SW 1271 (cell line): ENCODE measurements around the gene TTC28.
"Not testable (repeated sequence)": the region's sequence is repeated elsewhere in the genome, so short reads cannot be mapped to it uniquely, and the experiment has no call there.

ENCODE experiments used
- DNase-seq, 2 experiments: peaks; one replicate each; lab custom pipeline; 2025; lab: John Stamatoyannopoulos, UW

Gene TTC28

DNA sequence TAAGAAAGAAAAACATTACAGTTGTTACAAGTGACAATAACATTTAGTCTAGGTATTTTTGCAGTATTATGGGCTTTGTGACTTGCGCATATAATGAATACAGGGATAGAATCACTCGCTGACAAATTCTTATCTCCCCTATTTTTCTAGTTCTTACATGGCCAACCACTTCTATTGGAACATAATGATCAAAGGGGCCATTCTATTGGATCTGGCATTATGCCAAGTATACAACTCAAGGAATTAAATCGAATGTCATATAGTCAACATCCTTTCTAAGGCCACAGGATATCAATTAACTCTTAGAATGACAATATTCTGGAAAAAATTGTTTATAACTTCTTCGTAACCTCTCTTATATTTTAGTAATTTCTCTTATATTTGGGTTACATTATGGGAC is 272.0 kb downstream of the TTC28 start:
- no peak for DNase-seq

DNA sequence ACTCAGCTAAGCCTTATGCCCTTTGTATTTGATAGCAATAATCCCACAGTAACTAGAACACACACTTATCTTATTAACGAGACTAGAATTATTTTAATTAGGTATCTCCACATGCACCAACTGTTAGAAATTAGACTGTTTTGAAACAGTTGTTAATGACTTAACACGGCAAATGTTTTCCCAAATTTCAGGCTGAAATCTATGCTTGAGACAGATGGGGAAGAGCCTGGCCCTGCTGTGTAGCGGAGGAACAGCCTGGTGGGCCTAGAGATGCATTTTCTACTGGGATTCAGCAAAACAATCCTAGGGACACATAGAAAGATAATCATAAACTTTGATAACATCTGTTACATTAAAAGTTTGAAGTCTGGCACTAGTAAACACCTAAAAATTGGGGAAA is 273.4 kb downstream of the TTC28 start:
- DNase-seq, result no peak

DNA sequence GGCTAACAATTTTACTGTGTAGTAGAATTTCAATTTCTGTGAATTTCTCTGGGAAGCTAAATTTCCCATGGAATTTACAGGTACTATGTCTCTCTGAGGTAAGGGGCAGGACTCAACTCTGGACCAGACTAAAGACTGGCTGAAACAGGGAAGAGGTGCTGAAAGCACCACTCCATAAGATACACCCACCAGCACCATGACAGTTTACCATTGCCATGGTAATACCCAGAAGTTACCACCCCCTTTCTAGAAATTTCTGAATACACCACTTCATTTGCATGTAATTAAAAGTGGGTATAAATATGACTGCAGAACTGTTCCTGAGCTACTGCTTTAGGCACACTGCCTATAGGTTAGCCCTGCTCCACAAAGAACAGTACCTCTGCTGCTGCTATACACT is 274.1 kb downstream of the TTC28 start:
- DNase-seq, result no peak

DNA sequence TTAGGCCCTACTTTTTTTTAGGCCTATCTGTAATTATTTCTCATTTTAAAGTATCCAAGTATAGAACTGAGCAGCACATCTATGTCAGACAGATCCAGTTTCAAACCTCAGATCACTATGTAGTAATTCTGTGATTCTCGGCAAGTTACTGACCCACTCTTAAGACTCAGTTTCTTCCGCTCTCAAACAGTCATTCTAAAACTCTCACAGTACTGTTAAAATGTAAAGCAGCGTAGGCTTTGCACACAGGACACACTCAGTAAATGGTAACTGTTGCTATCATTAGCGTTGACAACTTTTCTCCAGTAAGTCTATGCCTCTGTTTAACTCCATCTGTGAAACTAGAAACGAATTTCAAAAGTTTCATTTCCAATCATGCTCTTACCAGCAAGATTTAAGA is 277.1 kb downstream of the TTC28 start:
- no peak for DNase-seq

DNA sequence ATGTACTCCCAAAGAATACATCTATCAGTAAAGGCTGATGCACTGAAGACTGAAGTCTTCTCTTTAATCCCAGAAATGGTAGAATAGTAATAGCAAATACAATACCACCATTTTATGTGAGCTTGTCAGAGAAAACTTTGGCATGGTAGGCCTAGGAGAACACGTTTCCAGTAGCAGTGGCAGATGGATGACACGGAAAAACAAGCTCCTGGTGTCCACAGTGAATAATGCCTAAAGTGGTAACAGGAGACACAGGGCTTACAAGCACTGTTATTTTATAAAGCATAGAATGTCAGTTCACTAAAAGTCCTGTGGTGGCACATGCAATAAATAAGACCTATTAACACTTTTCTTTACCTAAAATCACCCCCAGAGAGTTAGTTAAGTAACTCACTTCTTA is 277.6 kb downstream of the TTC28 start:
- DNase-seq, result no peak

DNA sequence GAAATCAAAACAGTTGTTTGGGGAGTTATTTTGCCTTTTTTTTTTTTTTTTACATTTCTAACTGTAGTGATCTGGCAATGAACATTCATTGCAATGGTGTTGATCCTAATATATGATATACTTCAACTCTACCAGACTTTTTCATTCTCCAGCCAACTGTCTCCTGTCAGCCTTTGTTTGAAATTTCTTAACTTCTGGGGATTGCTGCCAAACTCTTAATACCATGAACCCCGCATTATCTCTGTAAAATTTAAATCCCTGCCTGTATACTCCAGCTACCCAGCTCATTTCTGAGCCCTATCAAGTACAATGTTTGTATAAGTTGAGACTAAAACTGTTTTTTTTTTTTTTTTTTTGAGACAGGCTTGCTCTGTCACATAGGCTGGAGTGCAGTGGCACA is 280.7 kb downstream of the TTC28 start:
- DNase-seq, result no peak

DNA sequence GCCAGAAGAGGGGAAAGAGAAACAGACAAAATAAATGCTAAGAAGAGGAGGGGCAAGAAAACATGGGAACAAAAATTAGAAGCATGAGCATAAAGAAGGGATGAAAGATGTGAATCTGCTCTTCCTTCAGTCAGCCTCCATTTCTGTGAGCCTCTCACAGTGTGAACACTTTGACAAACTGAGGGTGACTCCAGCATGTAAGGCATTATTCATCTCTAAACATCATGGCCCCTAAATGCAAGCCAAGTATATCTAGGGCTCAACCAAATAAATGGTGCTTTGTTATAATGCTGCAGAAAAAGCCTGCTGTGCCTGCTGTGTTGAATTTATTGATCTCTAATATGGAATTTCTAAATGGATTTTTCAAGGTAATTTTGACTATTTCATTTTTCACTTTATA is 281.3 kb downstream of the TTC28 start:
- DNase-seq, result no peak

DNA sequence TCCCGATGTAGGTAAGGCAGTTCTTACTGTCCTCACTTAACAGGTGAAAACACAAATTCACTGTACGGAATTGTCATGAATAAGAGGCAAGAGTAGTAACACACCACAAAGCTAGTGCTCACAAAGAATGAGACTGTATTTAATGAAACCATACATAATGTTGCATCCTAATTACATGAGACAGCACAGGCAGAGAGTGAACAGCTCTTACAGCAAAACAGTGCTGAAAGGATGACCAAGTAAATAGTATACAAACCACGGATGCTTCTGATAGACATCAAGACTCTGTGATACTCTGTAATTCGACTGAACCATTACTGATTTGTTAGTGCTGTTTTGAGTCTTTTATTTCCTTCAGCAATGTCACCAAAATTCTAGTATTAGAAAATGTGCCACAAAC is 282.3 kb downstream of the TTC28 start:
- no peak for DNase-seq

DNA sequence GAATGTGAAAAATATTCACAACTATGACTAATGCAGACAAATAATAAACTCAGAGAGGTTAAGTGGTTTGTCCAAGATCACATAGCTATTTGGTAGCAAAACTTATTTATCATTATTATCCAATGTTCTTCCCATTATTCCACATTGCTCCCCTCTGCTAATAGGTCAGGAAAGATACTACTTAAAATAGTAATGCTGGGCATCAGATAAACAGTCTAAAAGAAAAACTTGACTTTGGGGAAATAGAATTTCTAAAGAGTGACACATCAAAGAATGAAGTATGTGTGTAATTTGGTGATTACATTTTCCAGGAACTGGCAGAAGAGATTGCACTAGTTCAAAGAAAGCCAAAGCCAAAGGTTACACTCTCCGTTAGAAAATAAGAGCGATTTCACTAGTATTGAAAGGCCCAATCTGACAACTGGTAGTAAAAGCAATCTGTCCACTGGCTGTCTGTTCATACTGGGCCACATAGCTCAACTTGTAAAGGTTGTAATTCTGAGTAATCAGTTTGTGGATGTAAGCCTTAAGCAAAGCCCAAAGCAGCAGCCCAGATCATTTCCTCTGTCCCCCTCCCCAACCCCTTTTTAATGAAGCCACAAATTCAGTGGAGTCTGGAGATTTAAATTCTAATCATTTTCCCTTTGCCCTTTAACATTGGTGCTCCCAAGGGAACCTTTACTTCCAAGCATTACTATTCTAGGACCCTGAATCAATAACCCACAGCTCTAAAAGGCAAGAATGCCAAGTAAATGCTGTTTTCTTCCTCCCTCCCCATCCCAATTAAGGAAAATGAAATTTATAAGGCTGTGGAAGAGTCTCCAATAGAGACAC is 283.5 kb downstream of the TTC28 start:
- no peak for DNase-seq

DNA sequence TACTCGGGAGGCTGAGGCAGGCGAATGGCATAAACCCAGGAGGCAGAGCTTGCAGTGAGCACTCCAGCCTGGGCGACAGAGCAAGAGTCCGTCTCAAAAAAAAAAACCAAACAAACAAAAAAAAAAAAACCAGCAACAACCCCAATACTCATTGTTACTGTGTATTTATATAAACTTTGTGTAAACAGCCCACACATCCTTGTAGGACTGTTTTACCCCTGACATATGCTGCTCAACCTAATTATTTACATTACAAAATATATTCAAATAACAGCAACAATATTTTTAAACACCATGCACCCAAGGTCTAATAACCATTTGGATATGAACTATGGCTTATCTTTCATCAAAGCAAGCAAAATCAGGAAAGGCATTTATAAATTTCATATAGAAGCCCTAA is 284.1 kb downstream of the TTC28 start:
- DNase-seq, result no peak

DNA sequence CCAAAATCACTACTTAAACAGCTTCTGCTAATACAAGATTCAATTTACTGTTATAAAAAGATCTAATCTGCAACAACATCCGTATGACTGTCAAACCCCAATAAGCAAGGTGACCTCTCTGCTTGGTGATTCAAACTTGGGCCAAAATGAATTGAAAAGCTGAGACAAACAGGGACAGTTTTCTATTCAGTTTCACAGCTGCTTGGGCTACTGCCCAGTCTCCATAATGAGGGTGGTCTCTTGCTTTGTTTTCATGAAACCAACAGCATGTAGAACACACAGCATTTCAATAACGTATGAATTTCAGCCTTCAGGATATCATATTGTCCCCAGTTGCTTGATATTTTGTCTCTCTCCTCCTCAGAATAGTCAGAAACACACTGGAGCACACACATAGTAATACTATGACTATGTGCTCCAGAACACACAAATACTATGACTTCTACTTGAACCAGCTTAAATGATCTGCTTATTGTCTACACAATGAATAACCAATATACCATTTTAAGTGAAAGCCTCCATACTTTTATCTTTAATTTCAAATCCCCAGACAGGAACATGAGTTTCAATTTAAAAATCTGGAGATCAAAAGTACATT is 285.0 kb downstream of the TTC28 start:
- no peak for DNase-seq

DNA sequence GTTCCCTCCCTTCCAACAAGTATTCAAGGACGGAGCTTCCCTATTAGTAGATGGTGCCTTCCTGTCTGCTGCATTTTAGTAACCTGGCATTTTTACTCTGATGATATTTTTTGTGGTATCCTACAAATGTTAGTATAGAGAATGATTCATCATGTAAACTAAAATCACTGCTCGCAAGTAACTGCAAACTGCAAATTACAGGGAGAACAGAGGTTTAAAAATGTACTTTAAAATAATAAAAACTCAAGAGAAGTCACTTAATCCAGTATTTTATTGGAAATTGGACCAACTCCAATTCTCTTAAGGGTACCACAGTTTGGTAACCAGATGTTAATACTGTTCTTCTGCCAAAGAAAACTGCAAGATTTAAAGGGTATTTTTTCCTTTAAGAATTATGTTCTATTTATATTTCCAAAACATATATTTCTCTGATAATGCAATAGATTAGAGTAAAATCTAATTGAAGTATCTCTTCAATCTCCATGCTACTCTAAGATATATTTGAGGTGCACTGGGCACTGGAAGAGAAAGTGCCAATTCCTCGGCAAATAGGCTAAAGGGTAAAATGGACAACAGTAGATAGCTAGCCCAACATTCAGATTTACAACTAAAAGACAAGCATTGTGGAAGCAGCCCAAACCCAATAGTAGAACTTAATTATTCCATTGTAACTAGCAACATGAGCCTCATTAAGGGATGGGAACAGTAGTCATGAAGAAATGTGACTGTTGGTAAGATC is 298.0 kb downstream of the TTC28 start:
- DNase-seq, result no peak

DNA sequence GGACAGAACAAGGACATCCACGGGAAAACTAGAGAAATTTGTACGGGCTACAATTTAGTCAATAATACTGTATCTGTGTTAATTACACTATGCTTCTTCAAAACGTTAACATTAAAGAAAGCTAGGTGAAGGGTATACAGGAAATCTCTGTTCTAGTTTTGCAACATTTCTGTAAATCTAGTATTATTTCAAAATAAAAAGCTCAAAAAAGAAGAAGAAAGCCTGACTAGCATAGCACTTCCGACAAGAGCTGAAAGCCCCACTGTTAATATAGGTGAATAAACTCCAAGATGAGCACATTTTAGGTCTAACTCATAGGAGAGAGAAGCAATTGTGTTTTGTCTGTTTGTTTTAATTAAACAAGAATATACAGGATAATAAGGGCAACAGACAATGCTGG is 299.7 kb downstream of the TTC28 start:
- no peak for DNase-seq

DNA sequence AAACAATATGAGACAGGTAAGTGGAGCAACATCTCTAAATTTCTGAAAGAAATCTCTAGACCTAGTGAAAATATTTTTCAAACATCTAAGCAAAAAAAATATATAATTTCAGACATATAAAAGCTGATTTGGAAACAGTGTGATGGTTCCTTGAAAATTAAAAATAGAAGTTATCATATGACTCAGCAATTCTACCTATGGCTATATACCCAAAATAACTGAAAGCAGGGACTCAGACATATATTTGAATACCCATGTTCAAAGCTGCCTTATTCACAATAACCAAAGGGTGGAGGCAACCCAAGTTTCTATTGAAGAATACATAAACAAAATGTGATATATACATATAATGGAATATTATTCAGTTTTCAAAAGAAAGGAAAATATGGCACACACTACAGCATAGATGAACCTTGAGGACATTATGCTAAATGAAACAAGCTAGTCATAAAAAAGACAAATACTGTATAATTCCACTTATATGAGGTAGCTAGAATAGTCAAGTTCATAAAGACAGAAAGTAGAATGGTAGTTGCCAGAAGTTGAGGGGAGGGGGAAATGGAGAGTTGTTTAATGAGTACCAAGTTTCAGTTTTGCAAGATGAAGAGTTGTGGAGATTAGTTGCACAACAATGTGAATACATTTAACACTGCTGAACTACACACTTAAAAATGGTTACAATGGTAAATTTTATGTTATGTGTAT is 300.4 kb downstream of the TTC28 start:
- DNase-seq, result no peak

DNA sequence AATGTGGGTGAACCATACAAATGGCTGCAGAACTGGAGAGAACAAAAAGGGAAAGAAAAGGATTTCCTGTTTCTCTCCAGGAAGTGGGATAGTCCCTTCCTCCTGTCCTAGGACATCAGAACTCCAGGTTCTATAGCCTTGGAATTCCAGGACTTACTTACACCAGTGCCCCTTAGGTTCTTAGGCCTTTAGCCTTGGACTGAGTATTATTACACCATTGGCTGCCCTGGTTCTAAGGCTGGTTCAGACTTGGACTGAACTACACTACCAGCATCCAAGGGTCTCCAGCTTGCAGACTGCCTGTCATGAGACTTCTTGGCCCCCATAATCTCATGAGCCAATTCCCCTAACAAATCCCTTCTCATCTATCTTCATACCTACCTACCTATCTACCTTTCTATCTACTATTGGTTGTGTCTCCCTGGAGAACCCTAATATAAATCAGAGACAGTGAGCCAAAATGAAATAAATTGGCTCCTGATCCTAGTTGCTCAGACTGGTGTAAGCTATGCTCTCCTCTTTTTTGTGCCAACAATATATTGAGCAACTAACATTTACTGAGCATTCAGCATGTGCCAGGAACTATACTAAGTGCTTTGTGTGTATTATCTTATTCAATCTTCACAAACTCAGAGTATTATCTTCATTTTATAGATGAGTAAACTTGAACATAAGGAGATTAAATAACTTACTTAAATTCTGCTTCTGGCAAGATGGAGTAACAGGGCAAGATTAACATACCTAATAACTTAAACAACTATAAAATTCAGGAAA is 303.7 kb downstream of the TTC28 start:
- no peak for DNase-seq

DNA sequence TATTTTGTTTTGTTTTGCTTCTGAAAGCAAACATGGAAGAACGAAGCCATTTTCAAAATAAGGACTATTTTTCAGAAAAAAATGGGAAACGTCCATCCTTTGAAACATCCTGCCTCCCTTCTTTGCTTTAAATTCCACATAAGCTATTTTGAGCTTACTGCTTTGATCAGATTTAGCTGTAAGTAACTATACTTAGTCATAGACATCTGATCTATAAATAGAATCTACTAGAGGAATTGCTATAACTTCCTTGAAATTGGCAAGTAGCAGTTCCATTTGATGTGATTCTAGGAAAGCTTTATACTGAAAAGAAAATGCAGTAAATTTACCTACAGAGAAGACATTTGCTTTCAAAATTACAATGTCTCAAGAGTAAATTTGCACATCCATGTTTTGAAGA is 305.8 kb downstream of the TTC28 start:
- DNase-seq, result no peak

DNA sequence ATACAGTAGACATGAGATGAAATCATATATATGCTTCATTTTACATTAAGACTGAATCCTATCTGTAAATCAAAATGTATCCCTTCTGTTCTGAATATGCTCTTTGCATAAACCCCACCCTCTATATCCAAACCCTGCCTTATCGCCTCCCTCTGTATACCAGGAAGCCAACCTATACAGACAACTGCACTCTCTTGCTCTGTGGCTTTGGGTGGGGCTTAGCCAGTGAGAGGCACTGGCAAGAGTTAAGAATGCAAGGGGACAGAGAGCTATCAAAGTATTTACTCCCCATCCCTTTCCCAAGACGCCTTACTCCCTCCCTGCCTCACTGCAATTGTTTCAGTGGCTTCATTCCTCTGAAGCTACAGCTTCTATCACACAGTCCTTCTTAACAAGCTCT is 309.8 kb downstream of the TTC28 start:
- no peak for DNase-seq

DNA sequence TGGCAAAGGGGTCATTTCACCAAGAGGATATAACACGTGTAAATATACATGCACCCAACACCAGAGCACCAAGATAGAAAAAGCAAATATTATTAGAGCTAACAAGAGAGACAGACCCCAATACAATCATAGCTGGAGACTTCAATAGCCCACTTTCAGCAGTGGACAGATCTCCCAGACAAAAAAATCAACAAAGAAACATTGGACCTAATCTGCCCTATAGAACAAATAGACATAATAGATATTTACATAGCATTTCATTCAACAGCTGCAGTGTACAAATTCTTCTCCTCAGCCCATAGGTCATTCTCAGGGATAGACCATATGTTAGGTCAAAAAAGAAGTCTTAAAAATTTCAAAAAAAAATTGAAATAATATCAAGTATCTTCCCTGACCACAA is 312.8 kb downstream of the TTC28 start:
- no peak for DNase-seq

DNA sequence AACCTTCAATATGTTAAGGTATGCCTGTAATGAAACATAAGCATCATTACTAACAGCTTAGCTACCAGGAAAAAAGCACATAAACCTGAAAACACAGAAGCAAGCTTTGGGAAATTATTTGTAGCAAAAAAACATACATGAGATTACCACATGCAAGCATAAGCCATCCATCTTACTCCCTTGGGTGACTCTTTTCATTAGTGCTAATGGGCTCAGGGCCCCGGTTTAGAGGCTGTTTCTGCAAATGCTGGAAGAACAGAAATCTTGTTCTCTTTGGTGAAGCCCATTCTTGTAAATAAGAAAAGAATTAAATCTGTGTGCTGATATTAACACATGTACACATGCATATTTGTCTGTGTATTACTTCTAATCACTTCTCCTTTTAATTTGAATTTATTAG is 314.3 kb downstream of the TTC28 start:
- DNase-seq, result no peak

DNA sequence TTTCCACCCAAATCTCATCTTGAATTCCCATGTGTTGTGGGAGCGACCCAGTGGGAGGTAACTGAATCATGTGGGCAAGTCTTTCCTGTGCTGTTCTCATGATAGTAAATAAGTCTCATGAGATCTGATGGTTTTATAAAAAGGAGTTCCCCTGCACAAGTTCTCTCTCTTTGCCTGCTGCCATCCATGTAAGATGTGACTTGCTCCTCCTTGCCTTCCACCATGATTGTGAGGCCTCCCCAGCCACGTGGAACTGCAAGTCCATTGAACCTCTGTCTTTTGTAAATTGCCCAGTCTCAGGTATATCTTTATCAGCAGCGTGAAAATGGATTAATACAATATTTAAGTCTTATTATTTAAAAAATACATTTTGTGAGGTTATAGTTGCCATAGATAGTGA is 315.5 kb downstream of the TTC28 start:
- not testable (repeated sequence) for DNase-seq

DNA sequence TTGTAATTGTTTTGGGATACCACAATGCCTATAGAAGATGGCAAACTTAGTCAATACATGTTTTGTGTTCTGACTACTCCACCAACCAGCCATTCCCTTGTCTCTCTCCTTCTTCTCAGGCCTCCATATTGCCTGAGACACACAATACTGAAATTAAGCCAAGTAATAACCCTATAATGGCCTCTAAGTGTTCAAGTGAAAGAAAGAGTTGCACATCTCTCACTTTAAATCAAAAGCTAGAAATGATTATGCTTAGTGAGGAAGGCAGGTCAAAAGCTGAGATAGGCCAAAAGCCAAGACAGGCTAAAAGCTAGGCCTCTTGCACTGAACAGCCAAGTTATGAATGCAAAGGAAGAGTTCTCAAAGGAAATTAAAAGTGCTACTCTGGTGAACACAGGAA is 318.7 kb downstream of the TTC28 start:
- DNase-seq, result no peak

DNA sequence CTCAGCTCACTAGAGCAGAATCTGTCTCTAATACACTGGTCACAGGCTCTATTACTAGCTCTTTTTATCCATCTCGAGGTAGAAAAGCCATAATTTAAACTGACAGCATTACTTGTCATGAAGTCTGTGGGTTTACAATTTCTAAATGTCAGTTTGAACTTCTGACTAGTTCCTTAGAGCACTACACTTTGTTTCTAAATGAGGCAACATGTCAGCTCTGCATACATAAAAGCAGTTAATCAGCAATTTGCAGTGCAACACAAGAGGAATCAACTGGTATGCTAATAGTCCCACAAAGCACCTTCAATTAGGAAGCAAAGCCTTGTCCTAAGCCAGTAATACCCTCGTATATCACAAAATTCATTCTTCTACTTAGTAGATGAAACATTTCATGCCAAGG is 321.3 kb downstream of the TTC28 start:
- no peak for DNase-seq
